Osteoblast (primary cell): ENCODE data around the gene NPEPL1. TPM values are rescaled to one million over a fixed set of nuclear protein-coding genes. Genes with fewer than 3 reads are reported as not detected.

ENCODE experiments used
- DNase-seq: peaks from one replicate; pipeline ENCODE4 v3.0.0; 2011; ENCODE audit warnings: low spot score, mixed read lengths; ENCODE audit not compliant: insufficient read length; ENCODE audit errors: missing footprints
- H2AFZ ChIP-seq: 2 replicates; pipeline ENCODE4 v1.6.0; 2011; ENCODE audit warnings: mild to moderate bottlenecking, low read length
- H3K27ac ChIP-seq: 2 replicates; pipeline ENCODE4 v1.5.1; 2011; ENCODE audit warnings: mild to moderate bottlenecking, low read depth, low read length, moderate library complexity
- H3K27me3 ChIP-seq: 2 replicates; pipeline ENCODE4 v1.6.0; 2012; ENCODE audit warnings: mild to moderate bottlenecking, control low read depth, inconsistent platforms, low read length, moderate library complexity; ENCODE audit not compliant: insufficient read depth
- H3K36me3 ChIP-seq: 2 replicates; pipeline ENCODE4 v1.5.1; 2011; ENCODE audit warnings: mild to moderate bottlenecking, low read length, control low read depth, moderate library complexity; ENCODE audit not compliant: insufficient read depth
- H3K4me1 ChIP-seq: 2 replicates; pipeline ENCODE4 v1.5.1; 2011; ENCODE audit warnings: mild to moderate bottlenecking, low read length, control low read depth, moderate library complexity; ENCODE audit not compliant: insufficient read depth
- H3K4me2 ChIP-seq: 2 replicates; pipeline ENCODE4 v1.6.0; 2011; ENCODE audit warnings: mild to moderate bottlenecking, low read length; ENCODE audit not compliant: insufficient read depth
- H3K4me3 ChIP-seq: fragments of 200-600 bp; sonication (generic); 3 replicates; pipeline ENCODE4 v1.5.1; 2012; ENCODE audit warnings: mild to moderate bottlenecking, low read length, inconsistent platforms; ENCODE audit not compliant: insufficient read depth
- H3K79me2 ChIP-seq: 2 replicates; pipeline ENCODE4 v1.6.0; 2012; ENCODE audit warnings: mild to moderate bottlenecking, low read length, control low read depth, inconsistent platforms; ENCODE audit not compliant: insufficient read depth
- H3K9me3 ChIP-seq: 2 replicates; pipeline ENCODE4 v1.5.1; 2011; ENCODE audit warnings: low read depth, low read length, control low read depth
- H4K20me1 ChIP-seq: 2 replicates; pipeline ENCODE4 v1.6.0; 2012; ENCODE audit warnings: mild to moderate bottlenecking, low read length, control low read depth; ENCODE audit not compliant: insufficient read depth
- total RNA-seq: library from RNA; depleted of rRNA; stranded (reverse); fragments of >200 nt; gene quantifications from 2 replicates; pipeline ENCODE4 v1.2.3, GENCODE V29; 2012
- TF ChIP-seq, protein P1 (sequence below): IDR thresholded peaks from 2 replicates; pipeline ENCODE4 v1.5.1; 2011; ENCODE audit warnings: mild to moderate bottlenecking, low read depth, low read length, moderate library complexity; ENCODE audit errors: extremely low read depth

Gene NPEPL1
- total RNA-seq, 1 donor: 29.7 TPM

DNA sequence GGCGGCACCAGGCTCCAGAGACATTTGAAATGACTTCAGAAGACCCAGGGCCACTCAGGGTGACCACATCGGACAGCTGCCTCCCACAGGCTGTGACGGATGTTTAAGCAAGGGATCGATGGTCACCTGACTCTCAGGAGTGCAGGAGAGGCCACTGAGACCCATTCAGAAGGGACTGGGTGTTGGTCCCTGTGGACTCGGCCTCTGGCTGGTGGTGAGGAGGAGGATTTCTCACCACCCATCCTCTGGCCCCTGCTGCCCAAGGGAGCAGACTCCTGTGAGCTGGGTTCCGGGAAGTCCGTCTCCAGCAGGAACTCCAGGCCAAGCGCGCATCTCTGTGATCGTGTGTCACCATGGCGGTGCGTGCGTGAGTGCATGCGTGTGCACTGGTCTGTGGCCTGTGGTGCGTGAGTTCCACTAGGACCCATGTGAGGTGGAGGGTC lies 25.5 kb downstream of the NPEPL1 start:
- Histone ChIP-seq H3K4me3 (no peak overlapping the region), H3K4me1 (no peaks in the 10 kb centered on the region), H3K36me3 (no peaks in the 10 kb centered on the region), H3K27me3 (peaks cover 26% of the 10 kb centered on the region), H4K20me1 (no peaks in the 10 kb centered on the region), H3K9me3 (no peaks in the 10 kb centered on the region), H2AFZ (no peak overlapping the region), H3K79me2 (no peaks in the 10 kb centered on the region), H3K27ac (no peak overlapping the region), H3K4me2 (no peak overlapping the region)
- TF ChIP-seq, protein P1, sequence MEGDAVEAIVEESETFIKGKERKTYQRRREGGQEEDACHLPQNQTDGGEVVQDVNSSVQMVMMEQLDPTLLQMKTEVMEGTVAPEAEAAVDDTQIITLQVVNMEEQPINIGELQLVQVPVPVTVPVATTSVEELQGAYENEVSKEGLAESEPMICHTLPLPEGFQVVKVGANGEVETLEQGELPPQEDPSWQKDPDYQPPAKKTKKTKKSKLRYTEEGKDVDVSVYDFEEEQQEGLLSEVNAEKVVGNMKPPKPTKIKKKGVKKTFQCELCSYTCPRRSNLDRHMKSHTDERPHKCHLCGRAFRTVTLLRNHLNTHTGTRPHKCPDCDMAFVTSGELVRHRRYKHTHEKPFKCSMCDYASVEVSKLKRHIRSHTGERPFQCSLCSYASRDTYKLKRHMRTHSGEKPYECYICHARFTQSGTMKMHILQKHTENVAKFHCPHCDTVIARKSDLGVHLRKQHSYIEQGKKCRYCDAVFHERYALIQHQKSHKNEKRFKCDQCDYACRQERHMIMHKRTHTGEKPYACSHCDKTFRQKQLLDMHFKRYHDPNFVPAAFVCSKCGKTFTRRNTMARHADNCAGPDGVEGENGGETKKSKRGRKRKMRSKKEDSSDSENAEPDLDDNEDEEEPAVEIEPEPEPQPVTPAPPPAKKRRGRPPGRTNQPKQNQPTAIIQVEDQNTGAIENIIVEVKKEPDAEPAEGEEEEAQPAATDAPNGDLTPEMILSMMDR: no peak
- DNase-seq: no peak

DNA sequence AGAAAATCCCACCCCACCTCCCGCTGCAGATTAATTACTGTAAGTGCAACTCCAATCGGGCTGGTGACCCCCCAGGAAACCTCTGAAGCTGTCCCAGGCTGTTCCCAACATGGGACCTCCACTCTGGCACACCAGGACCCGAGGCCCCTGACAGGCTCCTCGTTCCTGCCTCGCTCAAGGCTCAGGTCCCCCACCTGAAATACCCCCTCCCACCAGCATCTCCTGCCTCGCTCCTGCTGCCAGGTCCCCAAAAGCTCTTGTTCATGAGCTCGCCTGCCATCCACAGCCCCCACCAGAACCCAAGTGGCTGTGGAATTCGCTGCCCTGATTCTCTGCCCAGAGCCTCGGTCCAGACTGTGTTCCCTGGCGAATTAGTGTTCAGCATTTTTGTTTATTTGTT lies 26.1 kb downstream of the NPEPL1 start:
- Histone ChIP-seq H3K9me3 (no peaks in the 10 kb centered on the region), H3K4me1 (no peaks in the 10 kb centered on the region), H3K36me3 (no peaks in the 10 kb centered on the region), H2AFZ (no peak overlapping the region), H3K4me3 (no peak overlapping the region), H3K27ac (no peak overlapping the region), H3K79me2 (no peaks in the 10 kb centered on the region), H3K27me3 (peaks cover 32% of the 10 kb centered on the region), H4K20me1 (no peaks in the 10 kb centered on the region), H3K4me2 (no peak overlapping the region)
- TF ChIP-seq, protein P1: no peak
- peak; percentile 58 for DNase-seq

DNA sequence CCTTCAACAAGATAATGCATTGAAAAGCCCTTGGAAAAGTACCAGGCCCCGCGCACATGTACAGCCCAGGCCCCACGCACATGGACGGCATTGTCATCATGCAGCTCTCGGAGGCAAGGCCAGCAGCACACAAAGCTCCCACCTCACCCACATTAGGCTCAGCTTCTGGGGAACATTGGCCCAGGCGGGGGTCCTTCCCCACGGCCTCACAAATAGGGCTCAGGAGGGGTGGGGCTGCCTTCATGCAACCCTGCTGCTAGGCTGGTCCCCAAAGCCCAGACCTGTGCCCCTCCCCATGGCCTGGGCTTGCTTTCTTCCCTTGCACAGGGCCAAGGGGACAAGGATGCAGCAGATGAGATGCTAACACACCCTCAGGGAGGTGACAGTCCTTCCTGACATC lies 26.7 kb downstream of the NPEPL1 start:
- Histone ChIP-seq H3K27ac (no peak overlapping the region), H3K4me2 (no peak overlapping the region), H3K36me3 (no peaks in the 10 kb centered on the region), H3K9me3 (no peaks in the 10 kb centered on the region), H3K27me3 (peaks cover 32% of the 10 kb centered on the region), H3K79me2 (no peaks in the 10 kb centered on the region), H3K4me3 (no peak overlapping the region), H4K20me1 (no peaks in the 10 kb centered on the region), H3K4me1 (no peaks in the 10 kb centered on the region), H2AFZ (no peak overlapping the region)
- TF ChIP-seq, protein P1: no peak
- peak; percentile 44 for DNase-seq

DNA sequence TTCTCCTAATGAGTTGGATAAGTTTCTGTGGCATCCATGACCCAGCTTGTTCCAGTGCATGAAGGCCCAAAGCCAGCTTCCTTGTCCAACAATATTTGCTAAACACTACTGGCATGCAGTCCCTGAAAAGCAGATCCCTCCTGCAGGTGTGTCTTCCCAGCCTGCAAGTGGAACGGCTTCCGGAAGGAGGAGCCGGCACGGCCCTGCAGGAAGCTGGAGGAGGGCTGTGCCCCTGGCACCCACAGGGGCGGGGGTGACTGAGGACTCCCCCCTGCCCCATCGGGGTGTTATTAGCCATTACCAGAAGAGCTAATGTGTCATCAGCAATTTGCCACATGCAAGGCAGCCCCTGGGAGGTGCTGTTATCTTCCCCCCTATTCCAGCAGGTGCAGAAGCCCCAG lies 27.4 kb downstream of the NPEPL1 start:
- no peak overlapping the region for H3K4me2 ChIP-seq
- no peaks in the 10 kb centered on the region for H3K4me1 ChIP-seq
- TF ChIP-seq, protein P1: no peak
- H2AFZ ChIP-seq: no peak overlapping the region
- peaks cover 32% of the 10 kb centered on the region for H3K27me3 ChIP-seq
- no peak overlapping the region for H3K4me3 ChIP-seq
- H4K20me1 ChIP-seq: no peaks in the 10 kb centered on the region
- no peaks in the 10 kb centered on the region for H3K36me3 ChIP-seq
- no peaks in the 10 kb centered on the region for H3K9me3 ChIP-seq
- no peak for DNase-seq
- no peaks in the 10 kb centered on the region for H3K79me2 ChIP-seq
- no peak overlapping the region for H3K27ac ChIP-seq
